Measurements from ENCODE around the gene COL4A2.

The COL4A2 gene

GRCh38 chr13:110265682-110266430 lies 41.2 kb upstream of the COL4A2 start:
- Histone ChIP-seq H3K4me3 (ENCODE audit: low read length) (no peak overlapping the region), H3K27me3 (ENCODE audit: insufficient read depth, low read length) (no peaks in the 10 kb centered on the region), H3K4me1 (ENCODE audit: insufficient read depth, low read length) (peaks cover 18% of the 10 kb centered on the region), H2AFZ (ENCODE audit: low read depth, low read length) (no peak overlapping the region), H3K9me3 (ENCODE audit: low read length) (no peaks in the 10 kb centered on the region), H3K36me3 (ENCODE audit: insufficient read depth, low read length) (no peaks in the 10 kb centered on the region)

GRCh38 chr13:110266431-110266809 lies 40.7 kb upstream of the COL4A2 start:
- no peak overlapping the region for H3K4me3 ChIP-seq (ENCODE audit: low read length)
- no peak overlapping the region for H2AFZ ChIP-seq (ENCODE audit: low read depth, low read length)
- peaks cover 18% of the 10 kb centered on the region for H3K4me1 ChIP-seq (ENCODE audit: insufficient read depth, low read length)
- H3K9me3 ChIP-seq (ENCODE audit: low read length): no peaks in the 10 kb centered on the region
- no peaks in the 10 kb centered on the region for H3K27me3 ChIP-seq (ENCODE audit: insufficient read depth, low read length)
- no peaks in the 10 kb centered on the region for H3K36me3 ChIP-seq (ENCODE audit: insufficient read depth, low read length)

GRCh38 chr13:110266983-110267382 lies 40.1 kb upstream of the COL4A2 start:
- Histone ChIP-seq H3K4me3 (ENCODE audit: low read length) (no peak overlapping the region), H3K27me3 (ENCODE audit: insufficient read depth, low read length) (no peaks in the 10 kb centered on the region), H3K4me1 (ENCODE audit: insufficient read depth, low read length) (peaks cover 18% of the 10 kb centered on the region), H3K9me3 (ENCODE audit: low read length) (no peaks in the 10 kb centered on the region), H2AFZ (ENCODE audit: low read depth, low read length) (no peak overlapping the region), H3K36me3 (ENCODE audit: insufficient read depth, low read length) (no peaks in the 10 kb centered on the region)

GRCh38 chr13:110268061-110268460 lies 39.0 kb upstream of the COL4A2 start:
- Histone ChIP-seq H2AFZ (ENCODE audit: low read depth, low read length) (no peak overlapping the region), H3K9me3 (ENCODE audit: low read length) (no peaks in the 10 kb centered on the region), H3K4me3 (ENCODE audit: low read length) (no peak overlapping the region), H3K27me3 (ENCODE audit: insufficient read depth, low read length) (no peaks in the 10 kb centered on the region), H3K36me3 (ENCODE audit: insufficient read depth, low read length) (no peaks in the 10 kb centered on the region), H3K4me1 (ENCODE audit: insufficient read depth, low read length) (peaks cover 15% of the 10 kb centered on the region)

- Histone ChIP-seq H3K9me3 (ENCODE audit: low read length) (no peaks in the 10 kb centered on the region), H3K4me1 (ENCODE audit: insufficient read depth, low read length) (peaks cover 17% of the 10 kb centered on the region), H3K36me3 (ENCODE audit: insufficient read depth, low read length) (no peaks in the 10 kb centered on the region), H3K4me3 (ENCODE audit: low read length) (no peak overlapping the region), H2AFZ (ENCODE audit: low read depth, low read length) (no peak overlapping the region), H3K27me3 (ENCODE audit: insufficient read depth, low read length) (no peaks in the 10 kb centered on the region)
Observed at GRCh38 chr13:110268576-110269185, 38.4 kb upstream of the COL4A2 start.

GRCh38 chr13:110269509-110270185 lies 37.4 kb upstream of the COL4A2 start:
- Histone ChIP-seq H2AFZ (ENCODE audit: low read depth, low read length) (no peak overlapping the region), H3K36me3 (ENCODE audit: insufficient read depth, low read length) (no peaks in the 10 kb centered on the region)

GRCh38 chr13:110270507-110270906 lies 36.6 kb upstream of the COL4A2 start:
- Histone ChIP-seq H3K4me3 (ENCODE audit: low read length) (no peak overlapping the region), H3K4me1 (ENCODE audit: insufficient read depth, low read length) (peaks cover 23% of the 10 kb centered on the region), H3K36me3 (ENCODE audit: insufficient read depth, low read length) (no peaks in the 10 kb centered on the region), H2AFZ (ENCODE audit: low read depth, low read length) (no peak overlapping the region), H3K9me3 (ENCODE audit: low read length) (no peaks in the 10 kb centered on the region), H3K27me3 (ENCODE audit: insufficient read depth, low read length) (no peaks in the 10 kb centered on the region)

More at GRCh38 chr13:110269509-110270185, 37.4 kb upstream of the COL4A2 start:
- H3K4me3 ChIP-seq (ENCODE audit: low read length): no peak overlapping the region
- H3K27me3 ChIP-seq (ENCODE audit: insufficient read depth, low read length): no peaks in the 10 kb centered on the region
- no peaks in the 10 kb centered on the region for H3K9me3 ChIP-seq (ENCODE audit: low read length)
- H3K4me1 ChIP-seq (ENCODE audit: insufficient read depth, low read length): peaks cover 23% of the 10 kb centered on the region

- H3K36me3 ChIP-seq (ENCODE audit: insufficient read depth, low read length): no peaks in the 10 kb centered on the region
- H3K4me1 ChIP-seq (ENCODE audit: insufficient read depth, low read length): peaks cover 20% of the 10 kb centered on the region
- no peaks in the 10 kb centered on the region for H3K9me3 ChIP-seq (ENCODE audit: low read length)
- H2AFZ ChIP-seq (ENCODE audit: low read depth, low read length): no peak overlapping the region
- no peaks in the 10 kb centered on the region for H3K27me3 ChIP-seq (ENCODE audit: insufficient read depth, low read length)
- no peak overlapping the region for H3K4me3 ChIP-seq (ENCODE audit: low read length)
Observed at GRCh38 chr13:110271313-110271712, 35.8 kb upstream of the COL4A2 start.

- Histone ChIP-seq H2AFZ (ENCODE audit: low read depth, low read length) (no peak overlapping the region), H3K36me3 (ENCODE audit: insufficient read depth, low read length) (no peaks in the 10 kb centered on the region)
Observed at GRCh38 chr13:110272227-110272626, 34.9 kb upstream of the COL4A2 start.

GRCh38 chr13:110272651-110273050 lies 34.4 kb upstream of the COL4A2 start:
- H3K36me3 ChIP-seq (ENCODE audit: insufficient read depth, low read length): no peaks in the 10 kb centered on the region
- no peak overlapping the region for H2AFZ ChIP-seq (ENCODE audit: low read depth, low read length)
- H3K4me1 ChIP-seq (ENCODE audit: insufficient read depth, low read length): peaks cover 8% of the 10 kb centered on the region
- H3K27me3 ChIP-seq (ENCODE audit: insufficient read depth, low read length): no peaks in the 10 kb centered on the region
- H3K4me3 ChIP-seq (ENCODE audit: low read length): no peak overlapping the region
- H3K9me3 ChIP-seq (ENCODE audit: low read length): no peaks in the 10 kb centered on the region

More at GRCh38 chr13:110272227-110272626, 34.9 kb upstream of the COL4A2 start:
- Histone ChIP-seq H3K27me3 (ENCODE audit: insufficient read depth, low read length) (no peaks in the 10 kb centered on the region), H3K9me3 (ENCODE audit: low read length) (no peaks in the 10 kb centered on the region), H3K4me3 (ENCODE audit: low read length) (no peak overlapping the region), H3K4me1 (ENCODE audit: insufficient read depth, low read length) (peaks cover 11% of the 10 kb centered on the region)

GRCh38 chr13:110273254-110273653 lies 33.8 kb upstream of the COL4A2 start:
- Histone ChIP-seq H3K36me3 (ENCODE audit: insufficient read depth, low read length) (no peaks in the 10 kb centered on the region), H3K27me3 (ENCODE audit: insufficient read depth, low read length) (no peaks in the 10 kb centered on the region), H3K4me3 (ENCODE audit: low read length) (no peak overlapping the region), H3K4me1 (ENCODE audit: insufficient read depth, low read length) (peaks cover 8% of the 10 kb centered on the region), H2AFZ (ENCODE audit: low read depth, low read length) (no peak overlapping the region), H3K9me3 (ENCODE audit: low read length) (no peaks in the 10 kb centered on the region)

- peaks cover 8% of the 10 kb centered on the region for H3K4me1 ChIP-seq (ENCODE audit: insufficient read depth, low read length)
- H3K4me3 ChIP-seq (ENCODE audit: low read length): no peak overlapping the region
- H3K9me3 ChIP-seq (ENCODE audit: low read length): no peaks in the 10 kb centered on the region
- H3K27me3 ChIP-seq (ENCODE audit: insufficient read depth, low read length): no peaks in the 10 kb centered on the region
- no peak overlapping the region for H2AFZ ChIP-seq (ENCODE audit: low read depth, low read length)
- H3K36me3 ChIP-seq (ENCODE audit: insufficient read depth, low read length): no peaks in the 10 kb centered on the region
Observed at GRCh38 chr13:110274687-110275086, 32.4 kb upstream of the COL4A2 start.

GRCh38 chr13:110275931-110276552 lies 31.0 kb upstream of the COL4A2 start:
- Histone ChIP-seq H3K36me3 (ENCODE audit: insufficient read depth, low read length) (no peaks in the 10 kb centered on the region), H3K27me3 (ENCODE audit: insufficient read depth, low read length) (no peaks in the 10 kb centered on the region), H3K4me1 (ENCODE audit: insufficient read depth, low read length) (peaks cover 8% of the 10 kb centered on the region), H3K9me3 (ENCODE audit: low read length) (no peaks in the 10 kb centered on the region), H3K4me3 (ENCODE audit: low read length) (no peak overlapping the region), H2AFZ (ENCODE audit: low read depth, low read length) (no peak overlapping the region)

Data from neuron (in vitro differentiated cells).